HUES6 (cell line): ENCODE data around the gene DDX56.
A peak's percentile ranks its signal among the peaks of the same experiment; 100 is the strongest.

Experiments used
- H3K27ac ChIP-seq: 2 replicates; pipeline ENCODE4 v1.7.0; 2013; ENCODE audit warnings: low read depth, mild to moderate bottlenecking, low read length, inconsistent platforms
- H3K27me3 ChIP-seq: 2 replicates; pipeline ENCODE4 v1.6.1; 2013; ENCODE audit warnings: low read length; ENCODE audit not compliant: control insufficient read depth, insufficient read depth
- H3K36me3 ChIP-seq: 2 replicates; pipeline ENCODE4 v1.6.1; 2013; ENCODE audit warnings: low read length; ENCODE audit not compliant: control insufficient read depth, insufficient read depth
- H3K4me1 ChIP-seq: 2 replicates; pipeline ENCODE4 v1.6.1; 2013; ENCODE audit warnings: low read length; ENCODE audit not compliant: control insufficient read depth, insufficient read depth
- H3K4me3 ChIP-seq: 2 replicates; pipeline ENCODE4 v1.5.1; 2013; ENCODE audit warnings: low read depth, low read length
- H3K9ac ChIP-seq: one replicate; pipeline ENCODE4 v1.6.1; 2013; ENCODE audit warnings: mild to moderate bottlenecking, low read length
- H3K9me3 ChIP-seq: 2 replicates; pipeline ENCODE4 v1.6.1; 2013; ENCODE audit warnings: low read depth, low read length; ENCODE audit not compliant: control insufficient read depth, insufficient read depth

The DDX56 gene

DNA sequence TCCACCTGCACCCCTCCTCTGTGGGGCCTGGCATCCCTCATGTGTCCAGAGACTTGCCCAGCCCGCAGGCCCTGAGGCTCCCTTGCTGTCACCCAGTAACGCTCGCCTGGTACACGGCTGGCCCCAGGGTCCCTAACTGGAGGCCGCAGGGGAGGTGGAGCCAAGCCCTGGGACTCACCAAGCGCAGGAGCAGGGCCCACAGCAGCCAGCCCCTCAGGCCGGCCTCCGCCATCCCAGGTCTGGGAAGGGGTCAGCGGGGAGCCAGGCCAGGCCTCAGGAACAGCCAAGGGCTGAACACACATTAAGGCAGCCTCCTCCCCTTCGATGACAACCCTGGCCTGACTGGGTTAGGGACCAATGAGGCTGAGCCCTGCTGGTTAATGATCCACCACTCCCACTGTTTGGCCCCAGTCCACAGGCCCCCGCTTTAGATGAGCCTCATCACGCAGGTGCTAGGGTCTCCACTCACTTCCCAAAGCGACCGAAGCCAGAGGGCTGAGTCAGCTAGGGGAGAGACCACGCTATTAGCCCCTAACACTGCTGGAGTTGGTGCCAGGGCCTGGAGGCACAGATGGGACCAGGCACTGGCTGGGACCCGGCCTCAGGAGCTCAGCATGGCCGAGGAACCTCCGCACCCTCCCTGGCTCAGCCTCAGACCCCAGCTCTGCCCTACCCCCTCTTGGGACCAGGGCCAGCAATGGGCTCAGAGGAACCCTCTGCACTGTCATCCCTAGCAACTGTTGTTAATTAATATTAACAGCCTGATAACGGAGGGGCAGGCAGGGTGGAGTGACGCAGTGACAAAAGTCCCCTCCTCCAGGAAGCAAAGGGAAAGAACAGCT lies 32.5 kb downstream of the DDX56 start, which contains the start of gene NPC1L1:
Gene NPC1L1 (minus strand): TSS at position 303 of the 842 bp plus-strand sequence. CDS start 71 bp downstream, at position 232.
- Histone ChIP-seq H3K9ac (peak within 1 kb of the TSS; percentile 12), H3K27ac (no peak within 1 kb of the TSS), H3K36me3 (no peaks in the 10 kb centered on the region), H3K9me3 (no peaks in the 10 kb centered on the region), H3K4me3 (no peak within 1 kb of the TSS), H3K27me3 (no peaks in the 10 kb centered on the region), H3K4me1 (peaks cover 10% of the 10 kb centered on the region; the same call in 1 of the 2 replicates)

GRCh38 chr7:44540592-44541027 lies 33.1 kb downstream of the DDX56 start:
- Histone ChIP-seq H3K9ac (no peak overlapping the region), H3K27ac (no peak overlapping the region), H3K9me3 (no peaks in the 10 kb centered on the region), H3K27me3 (no peaks in the 10 kb centered on the region), H3K36me3 (no peaks in the 10 kb centered on the region), H3K4me1 (peaks cover 10% of the 10 kb centered on the region; the same call in 1 of the 2 replicates), H3K4me3 (no peak overlapping the region)

GRCh38 chr7:44539669-44540506 lies 33.8 kb downstream of the DDX56 start:
- Histone ChIP-seq H3K4me1 (peaks cover 10% of the 10 kb centered on the region; the same call in 1 of the 2 replicates), H3K36me3 (no peaks in the 10 kb centered on the region), H3K4me3 (no peak overlapping the region), H3K27me3 (no peaks in the 10 kb centered on the region), H3K9ac (no peak overlapping the region), H3K27ac (no peak overlapping the region), H3K9me3 (no peaks in the 10 kb centered on the region)

- Histone ChIP-seq H3K27me3 (no peaks in the 10 kb centered on the region), H3K36me3 (no peaks in the 10 kb centered on the region), H3K9me3 (no peaks in the 10 kb centered on the region), H3K9ac (no peak overlapping the region), H3K27ac (no peak overlapping the region), H3K4me3 (no peak overlapping the region), H3K4me1 (peaks cover 10% of the 10 kb centered on the region; the same call in 1 of the 2 replicates)
These were observed 34.7 kb downstream of the DDX56 start for GRCh38 chr7:44538798-44539668.

DNA sequence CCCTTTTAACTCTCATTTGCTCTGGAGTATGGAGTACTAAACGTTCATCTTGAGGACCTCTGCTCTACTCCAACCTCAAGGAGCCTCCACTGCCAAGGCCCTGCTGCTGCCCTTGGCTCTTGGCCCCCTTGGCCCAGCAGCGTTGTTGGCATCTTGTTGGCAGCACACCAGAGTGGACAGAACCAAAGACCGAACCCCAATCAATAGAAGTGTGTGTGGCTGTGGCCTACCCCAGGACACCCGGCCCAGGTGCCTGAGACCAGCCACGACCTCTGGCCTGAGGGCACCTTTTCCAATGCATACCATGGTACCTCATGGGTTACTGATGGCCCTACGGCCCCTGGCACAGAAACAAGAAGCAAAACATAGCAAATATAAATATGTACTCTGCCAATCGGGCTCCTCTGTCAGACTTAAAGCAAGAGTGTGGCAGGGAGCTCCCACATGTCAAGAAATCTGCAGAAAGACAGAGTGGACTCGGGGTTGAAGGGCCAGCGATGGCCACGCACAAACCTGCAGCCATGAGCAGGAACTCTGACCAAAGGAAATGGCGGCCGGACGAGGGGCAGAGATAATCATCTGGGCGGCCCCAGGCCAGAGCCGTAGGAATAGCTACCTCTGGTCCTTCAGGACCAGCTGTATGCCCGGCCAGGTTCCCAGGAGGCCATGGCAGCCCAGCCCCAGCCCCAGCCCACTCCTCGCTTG lies 35.5 kb downstream of the DDX56 start:
- no peak overlapping the region for H3K9ac ChIP-seq
- no peak overlapping the region for H3K27ac ChIP-seq
- peaks cover 10% of the 10 kb centered on the region; the same call in 1 of the 2 replicates for H3K4me1 ChIP-seq
- H3K36me3 ChIP-seq, result no peaks in the 10 kb centered on the region
- H3K4me3 ChIP-seq, result no peak overlapping the region
- no peaks in the 10 kb centered on the region for H3K9me3 ChIP-seq
- no peaks in the 10 kb centered on the region for H3K27me3 ChIP-seq

DNA sequence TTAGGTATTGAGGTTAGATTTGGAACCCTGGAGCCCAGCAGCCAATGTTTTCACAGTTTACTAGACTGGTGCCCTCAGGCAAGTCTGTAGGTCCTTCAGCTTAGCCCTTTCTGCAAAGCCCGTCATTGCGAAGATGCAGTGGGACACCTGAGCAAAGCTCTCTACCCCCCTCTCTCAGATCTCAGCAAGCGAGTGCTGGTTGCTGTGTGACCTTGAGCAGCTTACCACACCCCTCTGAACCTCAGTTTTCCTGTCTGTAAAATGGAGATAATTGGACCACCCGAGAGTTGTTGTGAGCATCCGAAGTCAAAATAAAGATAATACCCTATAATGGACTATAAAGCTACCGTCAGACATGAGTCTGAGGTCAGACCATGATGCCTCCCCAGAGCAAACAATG lies 36.3 kb downstream of the DDX56 start:
- Histone ChIP-seq H3K9ac (no peak overlapping the region), H3K4me1 (peaks cover 10% of the 10 kb centered on the region; the same call in 1 of the 2 replicates), H3K27me3 (no peaks in the 10 kb centered on the region), H3K36me3 (no peaks in the 10 kb centered on the region), H3K27ac (no peak overlapping the region), H3K9me3 (no peaks in the 10 kb centered on the region), H3K4me3 (no peak overlapping the region)

GRCh38 chr7:44536090-44536489 lies 37.6 kb downstream of the DDX56 start:
- no peaks in the 10 kb centered on the region for H3K9me3 ChIP-seq
- H3K9ac ChIP-seq, result no peak overlapping the region
- H3K36me3 ChIP-seq, result no peaks in the 10 kb centered on the region
- no peak overlapping the region for H3K4me3 ChIP-seq
- peaks cover under 1% of the 10 kb centered on the region; the same call in 1 of the 2 replicates for H3K4me1 ChIP-seq
- no peaks in the 10 kb centered on the region for H3K27me3 ChIP-seq
- H3K27ac ChIP-seq, result no peak overlapping the region

DNA sequence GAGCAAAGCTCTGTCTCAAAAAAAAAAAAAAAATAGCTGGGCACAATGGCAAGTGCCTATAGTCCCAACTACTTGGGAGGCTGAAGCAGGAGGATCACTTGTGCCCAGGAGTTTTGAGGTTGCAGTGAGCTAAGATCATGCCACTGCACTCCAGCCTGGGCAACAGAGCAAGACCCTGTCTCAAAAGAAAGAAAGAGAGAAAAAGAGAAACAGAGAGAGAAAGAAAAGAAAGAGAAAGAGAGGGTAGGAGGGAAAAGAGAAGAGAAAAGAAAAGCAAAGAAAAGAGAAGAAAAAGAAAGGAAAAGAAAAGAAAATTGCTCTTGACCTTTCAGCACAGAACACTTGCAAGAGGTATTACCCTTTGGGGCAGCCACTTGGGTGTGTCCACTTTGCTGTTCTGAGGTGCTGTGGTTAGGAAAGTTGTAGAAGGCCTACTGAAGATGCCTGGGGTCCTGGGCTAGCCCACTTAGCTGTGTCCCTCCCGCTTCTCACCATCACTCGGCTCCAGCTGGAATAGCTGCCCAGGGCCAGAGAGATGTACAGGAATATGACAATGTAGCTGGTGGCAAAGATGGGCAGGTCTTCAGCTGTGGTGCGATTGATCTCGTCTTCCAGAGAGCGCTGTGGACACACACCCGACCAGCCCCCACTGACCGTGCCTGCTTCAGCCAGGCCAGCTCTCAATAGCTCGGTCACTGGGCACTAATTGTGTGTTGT lies 38.2 kb downstream of the DDX56 start:
- Histone ChIP-seq H3K36me3 (no peaks in the 10 kb centered on the region), H3K4me3 (no peak overlapping the region), H3K9ac (no peak overlapping the region), H3K27ac (no peak overlapping the region), H3K4me1 (no peaks in the 10 kb centered on the region), H3K27me3 (no peaks in the 10 kb centered on the region), H3K9me3 (no peaks in the 10 kb centered on the region)

DNA sequence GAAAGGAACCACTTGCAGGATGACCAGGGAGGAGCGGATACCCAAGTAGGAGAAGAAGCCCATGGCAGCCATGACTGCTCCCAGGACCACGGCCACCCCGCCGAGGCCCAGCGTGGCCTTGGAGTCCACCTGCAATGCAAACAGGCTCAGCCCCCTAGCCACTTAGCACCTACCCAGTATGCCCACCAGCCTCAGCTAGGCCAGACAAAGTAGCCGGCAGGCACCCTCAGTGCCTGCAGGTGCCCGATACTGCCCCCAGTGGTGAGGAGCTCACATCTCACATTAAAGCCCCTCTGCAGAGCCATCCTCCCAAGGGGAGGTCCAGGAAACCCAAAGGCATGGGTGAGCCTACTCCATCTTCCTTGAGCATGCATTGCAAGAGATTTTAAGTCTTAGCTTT lies 39.2 kb downstream of the DDX56 start:
- no peaks in the 10 kb centered on the region for H3K9me3 ChIP-seq
- H3K4me1 ChIP-seq, result no peaks in the 10 kb centered on the region
- H3K27me3 ChIP-seq, result no peaks in the 10 kb centered on the region
- no peak overlapping the region for H3K27ac ChIP-seq
- H3K36me3 ChIP-seq, result no peaks in the 10 kb centered on the region
- no peak overlapping the region for H3K4me3 ChIP-seq
- H3K9ac ChIP-seq, result no peak overlapping the region
